HG03060 (cell line): ENCODE data around the gene CABP4.

Experiments
- ATAC-seq: cut with Tn5 transposase; IDR thresholded peaks from one replicate; pipeline ENCODE4 v1.9.1; 2021; ENCODE audit warnings: low read depth, moderate number of reproducible peaks; ENCODE audit not compliant: unreplicated experiment

Gene CABP4

DNA sequence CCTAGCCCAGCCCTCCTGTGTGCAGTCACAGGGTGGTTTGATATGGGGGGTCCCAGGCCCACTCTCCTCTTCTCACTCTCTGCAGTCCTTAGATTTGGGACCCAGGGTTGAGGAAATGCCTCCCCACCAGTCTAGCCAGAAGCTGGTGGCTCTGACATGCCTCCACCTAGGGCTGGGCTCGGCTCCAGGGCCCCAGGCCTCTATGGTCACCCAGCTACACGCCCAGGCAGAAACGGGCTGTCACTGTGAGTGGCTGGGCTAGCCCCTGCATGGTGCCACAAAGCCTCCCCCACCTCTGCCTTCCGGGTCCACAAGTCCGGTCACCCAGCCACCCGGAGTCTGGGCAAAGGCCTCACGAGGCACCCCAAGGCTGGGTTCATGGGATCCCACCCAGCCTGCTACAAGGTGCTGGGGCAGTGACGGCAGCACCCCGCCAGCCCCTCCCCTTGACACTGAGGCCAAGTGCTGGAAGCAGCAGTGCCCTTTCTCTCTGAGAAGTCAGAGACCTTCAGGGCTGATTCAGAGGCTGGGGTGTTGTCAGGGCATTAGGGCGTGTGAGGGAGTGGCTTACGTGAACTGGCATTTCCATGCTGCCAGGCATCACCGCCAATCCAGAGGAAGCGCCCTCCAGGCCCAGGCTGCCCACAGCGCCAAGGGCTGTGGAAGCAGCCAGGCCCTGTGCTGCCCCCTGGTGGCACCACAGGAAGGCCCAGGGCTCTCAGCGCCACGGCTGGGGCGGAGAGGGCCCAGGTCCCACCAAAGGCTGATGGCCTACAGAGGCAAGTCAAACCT, 50.6 kb downstream of the CABP4 start:
- ATAC-seq: peak; percentile 18

DNA sequence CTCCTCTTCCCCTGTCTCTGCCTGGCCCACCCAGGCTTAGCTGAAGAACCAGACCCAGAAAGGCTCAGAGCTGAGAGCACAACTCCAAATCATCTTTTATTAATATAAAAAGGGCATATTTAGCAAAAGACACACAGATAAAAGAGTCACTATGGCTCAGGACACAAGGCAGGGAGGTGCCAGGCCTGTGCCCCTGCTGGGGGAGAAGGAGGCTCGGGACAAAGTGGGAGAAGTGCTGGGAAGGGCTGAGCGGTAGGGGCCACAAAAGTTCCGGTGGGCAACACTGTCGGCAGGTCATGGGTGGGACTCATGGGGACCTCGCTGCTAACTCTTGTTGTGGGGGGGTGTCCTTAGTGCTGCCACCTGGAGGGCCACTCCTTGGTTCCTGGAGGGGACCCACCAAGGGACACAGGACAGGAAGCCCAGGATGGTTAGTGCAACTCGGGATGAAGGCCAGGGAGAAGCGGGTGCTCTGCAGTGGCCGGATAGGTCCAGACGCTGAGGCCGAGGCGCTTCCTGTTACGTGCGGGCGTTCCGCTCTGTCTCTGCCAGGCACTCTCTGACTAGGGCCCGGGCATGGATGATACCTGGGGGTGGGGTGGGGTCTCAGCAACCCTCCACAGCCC, 51.4 kb downstream of the CABP4 start:
- no peak for ATAC-seq

DNA sequence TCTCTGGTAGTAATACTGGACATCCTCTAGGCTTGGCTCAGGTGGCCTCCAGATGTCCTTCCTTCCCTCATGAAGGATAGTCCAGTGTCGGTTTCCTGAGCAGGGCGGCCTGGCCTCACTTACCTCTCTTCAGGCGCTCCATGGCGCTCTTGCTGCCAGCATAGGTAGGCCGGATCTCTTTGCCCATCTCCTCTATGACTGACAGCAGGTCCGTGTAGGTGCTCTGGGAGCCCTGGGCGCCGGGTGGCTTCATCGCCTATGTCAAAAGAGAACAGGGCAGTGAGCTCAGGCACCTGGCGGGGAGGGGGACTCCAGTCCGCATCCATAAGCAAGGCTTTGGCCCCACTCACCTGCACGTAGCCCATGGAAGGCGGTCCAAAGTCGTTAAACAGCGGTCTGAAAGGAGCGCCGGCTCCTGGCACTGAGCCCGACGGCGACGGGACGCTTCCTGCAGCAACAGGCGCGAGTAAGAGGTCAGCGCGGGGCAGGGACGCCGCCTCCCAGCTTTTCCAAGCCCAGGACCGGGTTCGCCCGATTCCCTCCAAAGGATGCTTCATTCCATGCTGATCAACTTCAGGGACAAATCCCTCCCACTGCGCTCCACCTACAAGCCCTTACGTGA, 52.2 kb downstream of the CABP4 start:
- ATAC-seq: no peak

DNA sequence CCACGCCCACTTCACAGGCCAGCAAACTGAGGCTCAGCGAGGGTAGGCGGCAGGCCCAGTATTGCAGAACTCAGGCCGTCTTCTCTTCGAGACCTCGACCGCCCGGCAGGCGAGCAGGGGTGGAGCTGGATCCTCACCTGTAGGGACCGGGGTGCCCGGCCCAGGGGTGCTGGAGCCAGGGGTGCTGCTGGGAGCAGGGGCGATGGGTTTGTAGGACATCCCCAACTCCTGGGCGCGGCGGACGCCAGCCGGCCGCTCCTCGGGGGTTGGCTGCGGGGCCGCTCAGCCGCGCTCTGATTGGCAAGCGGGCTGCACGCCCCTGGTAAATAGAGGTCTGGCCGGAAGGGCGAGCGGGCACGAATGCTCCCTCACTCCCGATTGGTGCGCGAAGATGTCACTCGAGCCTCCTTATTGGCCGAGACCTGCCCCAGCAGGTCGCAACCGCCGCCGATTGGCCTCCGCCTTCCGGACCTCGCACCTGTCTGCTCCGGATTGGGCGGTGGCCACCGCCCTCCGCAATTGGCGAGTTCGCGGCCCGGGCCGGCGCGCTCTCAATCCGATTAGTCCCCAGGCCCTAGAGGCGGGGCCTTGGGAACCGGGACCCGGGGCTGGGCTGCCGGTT, 52.8 kb downstream of the CABP4 start, which contains the start of gene CDK2AP2:
Gene CDK2AP2 (minus strand): TSS at position 299 of the 622 bp plus-strand sequence. CDS start 80 bp downstream, at position 219.
- peak; percentile 53 for ATAC-seq

DNA sequence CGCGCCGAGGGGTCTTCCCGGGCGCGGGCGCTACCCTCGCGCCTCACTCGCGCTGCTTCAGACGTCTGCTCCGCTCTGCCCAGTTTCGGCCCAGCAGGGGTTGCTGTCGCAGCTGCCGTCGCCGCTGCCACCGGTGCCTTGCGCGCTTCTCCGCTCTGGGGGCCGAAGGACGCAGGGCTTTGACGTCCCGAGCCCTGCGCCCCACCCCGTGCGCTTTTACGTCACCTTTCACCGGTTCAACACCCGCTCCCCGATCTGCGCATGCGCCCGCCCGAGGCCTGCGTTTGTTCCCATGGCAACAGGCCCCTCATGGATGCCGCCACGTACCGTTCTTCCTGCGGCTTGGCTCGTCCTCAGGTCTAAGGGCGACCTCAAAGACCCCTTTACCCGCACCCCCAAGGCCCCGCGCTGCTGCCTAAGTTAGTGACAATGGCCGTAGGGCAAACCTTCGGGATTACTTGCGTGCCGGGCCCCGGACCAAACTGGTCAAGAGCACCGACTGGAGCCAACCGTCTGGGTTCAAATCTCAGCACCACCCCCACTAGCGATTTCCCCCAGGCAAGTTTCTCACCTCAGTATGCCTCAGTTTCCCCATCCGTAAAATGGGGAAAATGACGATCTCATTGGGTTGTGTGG, 53.5 kb downstream of the CABP4 start:
- peak; percentile 26 for ATAC-seq

DNA sequence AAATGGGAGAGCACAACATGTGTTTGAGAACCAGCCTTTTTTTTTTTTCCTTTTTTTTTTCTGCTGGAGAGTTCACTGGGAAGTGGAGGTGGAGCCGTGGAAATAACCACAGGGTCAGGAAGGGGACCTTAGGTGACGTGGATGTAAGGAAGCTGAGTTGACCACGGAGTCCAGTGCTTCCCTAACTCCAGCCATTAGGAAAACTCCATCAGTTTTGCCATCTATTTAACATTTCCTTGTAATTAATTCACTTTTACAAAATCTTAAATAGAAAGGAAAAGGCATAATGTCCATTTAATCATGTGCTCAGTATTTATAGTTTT, 54.8 kb downstream of the CABP4 start:
- no peak for ATAC-seq
